NK-92 (cell line): ENCODE results near the gene ADIG.

Experiments
- DNase-seq: peaks from one replicate; lab custom pipeline; 2025; ENCODE audit not compliant: unreplicated experiment; lab: John Stamatoyannopoulos, UW

The ADIG gene

GRCh38 chr20:38629979-38630378, 49.0 kb downstream of the ADIG start:
- no peak for DNase-seq

GRCh38 chr20:38630727-38631126, 49.7 kb downstream of the ADIG start:
- no peak for DNase-seq

GRCh38 chr20:38631155-38632022, 50.4 kb downstream of the ADIG start:
- DNase-seq: no peak

GRCh38 chr20:38633577-38634093, 52.6 kb downstream of the ADIG start:
- DNase-seq: no peak

GRCh38 chr20:38635721-38636288, 54.8 kb downstream of the ADIG start:
- DNase-seq: no peak
